ENCODE data around the gene PLEKHG5.

The PLEKHG5 gene

GRCh38 chr1:6477039-6477820 is 14.2 kb downstream of the PLEKHG5 start:
- CTCF ChIA-PET, result interaction anchor here (0.6 to 4.6 kb wide), 9 partner anchors 9 to 230 kb away, joined by 3 to 20 read pairs (median 3); partner anchors contain the start of gene PLEKHG5
- 95% methylated on average over 18 of the region's 24 CpGs for WGBS (ENCODE audit: insufficient coverage)
- peaks cover 0 to 11% (median 3%) of the 10 kb centered on the region in 5 experiments for H3K27me3 ChIP-seq (replicated peaks in 2 of 5; ENCODE audit: control insufficient read depth in 4 of 5, insufficient read depth in 5 of 5, low read length in 4 of 5)
- no peak for DNase-seq
- no peak overlapping the region for H3K4me3 ChIP-seq (ENCODE audit: control insufficient read depth in 1 of 7, extremely low read depth in 1 of 7, insufficient read depth in 4 of 7, low read depth in 2 of 7, low read length in 6 of 7)
- H3K27ac ChIP-seq (ENCODE audit: insufficient read depth in 1 of 2, low read depth in 1 of 2, low read length in 2 of 2, poor library complexity in 1 of 2, severe bottlenecking in 2 of 2), result no peak overlapping the region
- H3K9me3 ChIP-seq (ENCODE audit: control extremely low read depth in 1 of 5, control insufficient read depth in 4 of 5, insufficient read depth in 2 of 5, low read depth in 1 of 5, low read length in 4 of 5), result no peaks in the 10 kb centered on the region
- POLR2A ChIA-PET, result no interaction called here
- no peaks in the 10 kb centered on the region for H3K36me3 ChIP-seq (ENCODE audit: control insufficient read depth in 4 of 4, insufficient read depth in 4 of 4, low read length in 3 of 4)
- H3K4me1 ChIP-seq (ENCODE audit: control extremely low read depth in 1 of 4, control insufficient read depth in 4 of 4, insufficient read depth in 4 of 4, low read length in 3 of 4), result no peaks in the 10 kb centered on the region

GRCh38 chr1:6476483-6476882 is 15.0 kb downstream of the PLEKHG5 start:
- H3K27me3 ChIP-seq (replicated peaks in 2 of 5; ENCODE audit: control insufficient read depth in 4 of 5, insufficient read depth in 5 of 5, low read length in 4 of 5), result peaks cover 0 to 6% (median 0%) of the 10 kb centered on the region in 5 experiments
- H3K36me3 ChIP-seq (ENCODE audit: control insufficient read depth in 4 of 4, insufficient read depth in 4 of 4, low read length in 3 of 4), result no peaks in the 10 kb centered on the region
- ChIA-PET POLR2A (no interaction called here), CTCF (interaction anchor here (0.6 to 1.6 kb wide), 6 partner anchors 10 to 229 kb away, joined by 3 to 4 read pairs (median 3); no protein-coding TSS in a partner anchor)
- H3K4me3 ChIP-seq (ENCODE audit: control insufficient read depth in 1 of 7, extremely low read depth in 1 of 7, insufficient read depth in 4 of 7, low read depth in 2 of 7, low read length in 6 of 7), result no peak overlapping the region
- no peak overlapping the region for H3K27ac ChIP-seq (ENCODE audit: insufficient read depth in 1 of 2, low read depth in 1 of 2, low read length in 2 of 2, poor library complexity in 1 of 2, severe bottlenecking in 2 of 2)
- H3K4me1 ChIP-seq (ENCODE audit: control extremely low read depth in 1 of 4, control insufficient read depth in 4 of 4, insufficient read depth in 4 of 4, low read length in 3 of 4), result no peaks in the 10 kb centered on the region
- no peak for DNase-seq
- 100% methylated on average over 5 of the region's 5 CpGs for WGBS (ENCODE audit: insufficient coverage)
- no peaks in the 10 kb centered on the region for H3K9me3 ChIP-seq (ENCODE audit: control extremely low read depth in 1 of 5, control insufficient read depth in 4 of 5, insufficient read depth in 2 of 5, low read depth in 1 of 5, low read length in 4 of 5)

GRCh38 chr1:6475381-6476133 is 15.9 kb downstream of the PLEKHG5 start:
- 33% methylated on average over 28 of the region's 33 CpGs for WGBS (ENCODE audit: insufficient coverage)
- Histone ChIP-seq H3K27ac (ENCODE audit: insufficient read depth in 1 of 2, low read depth in 1 of 2, low read length in 2 of 2, poor library complexity in 1 of 2, severe bottlenecking in 2 of 2) (no peak overlapping the region), H3K4me3 (ENCODE audit: control insufficient read depth in 1 of 7, extremely low read depth in 1 of 7, insufficient read depth in 4 of 7, low read depth in 2 of 7, low read length in 6 of 7) (no peak overlapping the region), H3K36me3 (ENCODE audit: control insufficient read depth in 4 of 4, insufficient read depth in 4 of 4, low read length in 3 of 4) (no peaks in the 10 kb centered on the region), H3K9me3 (ENCODE audit: control extremely low read depth in 1 of 5, control insufficient read depth in 4 of 5, insufficient read depth in 2 of 5, low read depth in 1 of 5, low read length in 4 of 5) (no peaks in the 10 kb centered on the region), H3K4me1 (ENCODE audit: control extremely low read depth in 1 of 4, control insufficient read depth in 4 of 4, insufficient read depth in 4 of 4, low read length in 3 of 4) (no peaks in the 10 kb centered on the region), H3K27me3 (replicated peaks in 2 of 5; ENCODE audit: control insufficient read depth in 4 of 5, insufficient read depth in 5 of 5, low read length in 4 of 5) (peaks cover 0 to 4% (median 0%) of the 10 kb centered on the region in 5 experiments)
- ChIA-PET CTCF (interaction anchor here (0.9 to 1.6 kb wide), 2 partner anchors 11 to 61 kb away, joined by 3 read pairs; no protein-coding TSS in a partner anchor), POLR2A (no interaction called here)
- DNase-seq, result peak; percentile 40 to 51 (median 43)

- Histone ChIP-seq H3K36me3 (ENCODE audit: control insufficient read depth in 4 of 4, insufficient read depth in 4 of 4, low read length in 3 of 4) (no peaks in the 10 kb centered on the region), H3K27me3 (replicated peaks in 2 of 5; ENCODE audit: control insufficient read depth in 4 of 5, insufficient read depth in 5 of 5, low read length in 4 of 5) (peaks cover 0 to 4% (median 0%) of the 10 kb centered on the region in 5 experiments), H3K27ac (ENCODE audit: insufficient read depth in 1 of 2, low read depth in 1 of 2, low read length in 2 of 2, poor library complexity in 1 of 2, severe bottlenecking in 2 of 2) (no peak overlapping the region), H3K9me3 (ENCODE audit: control extremely low read depth in 1 of 5, control insufficient read depth in 4 of 5, insufficient read depth in 2 of 5, low read depth in 1 of 5, low read length in 4 of 5) (no peaks in the 10 kb centered on the region), H3K4me3 (ENCODE audit: control insufficient read depth in 1 of 7, extremely low read depth in 1 of 7, insufficient read depth in 4 of 7, low read depth in 2 of 7, low read length in 6 of 7) (no peak overlapping the region), H3K4me1 (ENCODE audit: control extremely low read depth in 1 of 4, control insufficient read depth in 4 of 4, insufficient read depth in 4 of 4, low read length in 3 of 4) (no peaks in the 10 kb centered on the region)
- 88% methylated on average over 10 of the region's 13 CpGs for WGBS (ENCODE audit: insufficient coverage)
- CTCF ChIA-PET, result no interaction called here
- POLR2A ChIA-PET, result no interaction called here
- no peak for DNase-seq
These were observed 16.6 kb downstream of the PLEKHG5 start for GRCh38 chr1:6474815-6475282.

GRCh38 chr1:6473974-6474814 is 17.3 kb downstream of the PLEKHG5 start:
- POLR2A ChIA-PET, result no interaction called here
- peaks cover 0 to 4% (median 0%) of the 10 kb centered on the region in 5 experiments for H3K27me3 ChIP-seq (replicated peaks in 2 of 5; ENCODE audit: control insufficient read depth in 4 of 5, insufficient read depth in 5 of 5, low read length in 4 of 5)

GRCh38 chr1:6473156-6473555 is 18.3 kb downstream of the PLEKHG5 start:
- DNase-seq, result no peak
- CTCF ChIA-PET, result interaction anchor here (0.7 to 2.7 kb wide), 8 partner anchors 10 to 233 kb away, joined by 3 to 7 read pairs (median 4); no protein-coding TSS in a partner anchor
- H3K4me1 ChIP-seq (ENCODE audit: control extremely low read depth in 1 of 4, control insufficient read depth in 4 of 4, insufficient read depth in 4 of 4, low read length in 3 of 4), result no peaks in the 10 kb centered on the region
- 98% methylated on average over 14 of the region's 18 CpGs for WGBS (ENCODE audit: insufficient coverage)
- peaks cover 0 to 4% (median 0%) of the 10 kb centered on the region in 5 experiments for H3K27me3 ChIP-seq (replicated peaks in 2 of 5; ENCODE audit: control insufficient read depth in 4 of 5, insufficient read depth in 5 of 5, low read length in 4 of 5)
- H3K27ac ChIP-seq (ENCODE audit: insufficient read depth in 1 of 2, low read depth in 1 of 2, low read length in 2 of 2, poor library complexity in 1 of 2, severe bottlenecking in 2 of 2), result no peak overlapping the region
- POLR2A ChIA-PET, result no interaction called here
- H3K36me3 ChIP-seq (ENCODE audit: control insufficient read depth in 4 of 4, insufficient read depth in 4 of 4, low read length in 3 of 4), result no peaks in the 10 kb centered on the region
- no peaks in the 10 kb centered on the region for H3K9me3 ChIP-seq (ENCODE audit: control extremely low read depth in 1 of 5, control insufficient read depth in 4 of 5, insufficient read depth in 2 of 5, low read depth in 1 of 5, low read length in 4 of 5)
- no peak overlapping the region for H3K4me3 ChIP-seq (ENCODE audit: control insufficient read depth in 1 of 7, extremely low read depth in 1 of 7, insufficient read depth in 4 of 7, low read depth in 2 of 7, low read length in 6 of 7)

More at GRCh38 chr1:6473974-6474814, 17.3 kb downstream of the PLEKHG5 start:
- DNase-seq, result no peak
- CTCF ChIA-PET, result interaction anchor here (1.1 to 2.7 kb wide), 2 partner anchors 12 to 29 kb away, joined by 3 to 7 read pairs; no protein-coding TSS in a partner anchor
- WGBS (ENCODE audit: insufficient coverage), result 97% methylated on average over 18 of the region's 33 CpGs
- H3K36me3 ChIP-seq (ENCODE audit: control insufficient read depth in 4 of 4, insufficient read depth in 4 of 4, low read length in 3 of 4), result no peaks in the 10 kb centered on the region
- no peaks in the 10 kb centered on the region for H3K9me3 ChIP-seq (ENCODE audit: control extremely low read depth in 1 of 5, control insufficient read depth in 4 of 5, insufficient read depth in 2 of 5, low read depth in 1 of 5, low read length in 4 of 5)
- no peak overlapping the region for H3K27ac ChIP-seq (ENCODE audit: insufficient read depth in 1 of 2, low read depth in 1 of 2, low read length in 2 of 2, poor library complexity in 1 of 2, severe bottlenecking in 2 of 2)
- H3K4me3 ChIP-seq (ENCODE audit: control insufficient read depth in 1 of 7, extremely low read depth in 1 of 7, insufficient read depth in 4 of 7, low read depth in 2 of 7, low read length in 6 of 7), result no peak overlapping the region
- no peaks in the 10 kb centered on the region for H3K4me1 ChIP-seq (ENCODE audit: control extremely low read depth in 1 of 4, control insufficient read depth in 4 of 4, insufficient read depth in 4 of 4, low read length in 3 of 4)

All from common myeloid progenitor, CD34-positive (primary cell).